Neutrophil (primary cell): ENCODE results near the gene MIER2.

Experiments
- H3K27ac ChIP-seq: fragments of 200-600 bp; sonication (generic); 2 replicates; pipeline ENCODE4 v1.5.1; 2016; ENCODE audit warnings: mild to moderate bottlenecking, moderate library complexity
- H3K27me3 ChIP-seq: fragments of 200-600 bp; sonication (generic); 2 replicates; pipeline ENCODE4 v1.6.0; 2016; ENCODE audit warnings: mild to moderate bottlenecking
- H3K36me3 ChIP-seq: fragments of 200-600 bp; sonication (generic); 2 replicates; pipeline ENCODE4 v1.5.1; 2017
- H3K4me1 ChIP-seq, 2 experiments: fragments of 200-600 bp in 1 of 2; sonication (generic) in 1 of 2; 1 replicate in 1 of 2; 2 replicates in 1 of 2; pipeline versions ENCODE4 v1.5.1 to v1.6.1; 2013 to 2016; ENCODE audit warnings: low read depth in 1 of 2, low read length in 1 of 2, mild to moderate bottlenecking in 1 of 2, moderate library complexity in 1 of 2; ENCODE audit not compliant: control insufficient read depth in 1 of 2, insufficient read depth in 1 of 2
- H3K4me3 ChIP-seq, 2 experiments: fragments of 200-600 bp in 1 of 2; sonication (generic) in 1 of 2; 1 replicate in 1 of 2; 2 replicates in 1 of 2; pipeline ENCODE4 v1.5.1; 2013 to 2016; ENCODE audit warnings: low read depth in 1 of 2, low read length in 1 of 2, mild to moderate bottlenecking in 1 of 2, moderate library complexity in 1 of 2
- H3K9me3 ChIP-seq: fragments of 200-600 bp; sonication (generic); 2 replicates; pipeline ENCODE4 v1.5.1; 2016
- CTCF ChIP-seq: fragments of 200-600 bp; sonication (generic); IDR thresholded peaks from 2 replicates; pipeline ENCODE4 v1.5.1; 2016; ENCODE audit warnings: antibody characterized with exemption

The MIER2 gene

GRCh38 chr19:378706-379105 lies 34.1 kb upstream of the MIER2 start:
- Histone ChIP-seq H3K27me3 (peaks cover 17% of the 10 kb centered on the region), H3K36me3 (no peaks in the 10 kb centered on the region), H3K4me3 (no peak overlapping the region), H3K9me3 (no peaks in the 10 kb centered on the region), H3K27ac (no peak overlapping the region), H3K4me1 (no peaks in the 10 kb centered on the region)
- no peak for TF ChIP-seq CTCF

GRCh38 chr19:377801-378581 lies 33.4 kb upstream of the MIER2 start:
- no peak for TF ChIP-seq CTCF
- Histone ChIP-seq H3K27ac (no peak overlapping the region), H3K4me3 (no peak overlapping the region), H3K36me3 (no peaks in the 10 kb centered on the region), H3K9me3 (no peaks in the 10 kb centered on the region), H3K27me3 (peaks cover 13% of the 10 kb centered on the region), H3K4me1 (no peaks in the 10 kb centered on the region)

GRCh38 chr19:376111-376470 lies 31.5 kb upstream of the MIER2 start:
- TF ChIP-seq CTCF: no peak
- no peaks in the 10 kb centered on the region for H3K36me3 ChIP-seq
- H3K4me3 ChIP-seq: no peak overlapping the region
- H3K9me3 ChIP-seq: no peaks in the 10 kb centered on the region
- no peak overlapping the region for H3K27ac ChIP-seq
- peaks cover 24% of the 10 kb centered on the region for H3K27me3 ChIP-seq
- H3K4me1 ChIP-seq: no peaks in the 10 kb centered on the region

DNA sequence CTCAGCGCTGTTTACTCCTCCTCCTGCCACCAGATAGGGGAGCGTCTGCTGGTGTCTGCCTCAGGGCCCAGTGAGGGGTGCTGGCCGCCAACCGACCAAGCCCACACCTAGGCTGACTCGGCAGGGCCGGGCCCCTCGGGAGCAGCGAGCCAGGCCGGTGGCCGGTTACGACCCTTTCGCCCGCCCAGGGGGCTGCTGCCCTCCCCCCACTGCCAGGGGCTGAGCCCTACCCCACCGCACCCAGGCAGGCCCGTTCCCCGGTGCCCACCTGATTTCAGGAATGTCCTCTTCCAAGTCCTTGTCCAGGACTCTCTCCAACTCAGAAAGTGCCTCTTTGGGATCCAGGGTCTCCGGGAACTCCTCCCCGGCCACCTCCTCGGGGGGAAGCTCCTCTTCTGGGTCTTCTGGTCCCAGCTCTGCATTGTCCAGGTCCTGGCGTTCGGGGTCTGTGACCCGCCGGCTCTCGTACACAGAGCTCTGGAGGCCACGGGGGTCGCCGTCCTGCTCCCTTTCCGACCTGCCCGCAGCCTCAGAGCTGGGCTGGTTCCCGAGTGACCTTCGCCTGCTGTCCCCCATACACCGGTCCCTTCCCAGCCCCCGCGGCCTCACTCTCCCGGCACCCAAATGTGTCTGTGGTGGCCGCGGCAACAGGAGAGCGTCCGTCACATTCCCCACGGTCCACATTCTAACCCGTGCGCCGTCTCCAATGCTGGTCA lies 31.0 kb upstream of the MIER2 start:
- Histone ChIP-seq H3K4me1 (no peaks in the 10 kb centered on the region), H3K9me3 (no peaks in the 10 kb centered on the region), H3K27me3 (peaks cover 24% of the 10 kb centered on the region), H3K36me3 (no peaks in the 10 kb centered on the region), H3K27ac (no peak overlapping the region), H3K4me3 (no peak overlapping the region)
- TF ChIP-seq CTCF: no peak

- Histone ChIP-seq H3K4me1 (no peaks in the 10 kb centered on the region), H3K27ac (no peak overlapping the region), H3K9me3 (no peaks in the 10 kb centered on the region), H3K4me3 (no peak overlapping the region), H3K36me3 (no peaks in the 10 kb centered on the region), H3K27me3 (peaks cover 24% of the 10 kb centered on the region)
- no peak for TF ChIP-seq CTCF
Measured at GRCh38 chr19:374886-375235, 30.3 kb upstream of the MIER2 start.
